ENCODE data around the gene CLIC4. TPM values are rescaled to one million over a fixed set of nuclear protein-coding genes. Genes with fewer than 3 reads are reported as not detected.
A peak's percentile ranks its signal among the peaks of the same experiment; 100 is the strongest.

The CLIC4 gene
- total and polyA plus RNA-seq, 9 of the 15 experiments (the other 6 are each of a cell fraction or from before 2014, with no cell fraction given): 16.0 to 67.5 (median 38.4) TPM

GRCh38 chr1:24847995-24848881, 103.0 kb downstream of the CLIC4 start (continued):
- TF ChIP-seq ZNF609 (CRISPR knock-in tag; IDR thresholded peaks at IDR 0.05; ENCODE audit: borderline replicate concordance) (0 out of 2 replicates have a peak, but pooled peaks have one; percentile 14), CBFA2T3 (IDR thresholded peaks at IDR 0.05) (peak; percentile 68), RBM22 (IDR thresholded peaks at IDR 0.05; ENCODE audit: low read depth, low read length, poor library complexity, severe bottlenecking) (peak; percentile 98), TGIF2 (CRISPR knock-in tag; IDR thresholded peaks at IDR 0.05) (peak; percentile 86), ATF2 (CRISPR knock-in tag; IDR thresholded peaks at IDR 0.05) (no peak; the same call in 1 of the 2 replicates), ERF (CRISPR knock-in tag; IDR thresholded peaks at IDR 0.05) (peak; percentile 94; the same call in 1 of the 2 replicates), ZHX1 (conservative IDR thresholded peaks at IDR 0.05; ENCODE audit: low read length) (no peak), PHF8 (IDR thresholded peaks at IDR 0.05; ENCODE audit: borderline replicate concordance, low read length) (peak; percentile 36; the same call in 1 of the 2 replicates), RCOR1 (IDR thresholded peaks at IDR 0.05; ENCODE audit: borderline replicate concordance in 1 of 2, low read depth in 2 of 2, low read length in 2 of 2) (peak; percentile 17 to 89; a peak in 2 of 4 replicates), ARID3A (IDR thresholded peaks at IDR 0.05; ENCODE audit: borderline replicate concordance, low read depth, low read length) (0 out of 2 replicates have a peak, but pooled peaks have one; percentile 32), NELFE (IDR thresholded peaks at IDR 0.05; ENCODE audit: insufficient read depth, insufficient read length) (no peak), ZSCAN32 (CRISPR knock-in tag; IDR thresholded peaks at IDR 0.05) (peak; percentile 38; the same call in 1 of the 2 replicates), ZNF140 (CRISPR knock-in tag; IDR thresholded peaks at IDR 0.05) (no peak)

Data from K562 (cell line).